ENCODE results near the gene POU6F1. TPM values are rescaled to one million over a fixed set of nuclear protein-coding genes. Genes with fewer than 3 reads are reported as not detected.

The POU6F1 gene
- total and polyA plus RNA-seq, 5 donors from 2014 or later: 0.74 to 25.1 (median 2.5) TPM

GRCh38 chr12:51202718-51203117 is 15.1 kb downstream of the POU6F1 start:
- H3K27ac ChIP-seq (ENCODE audit: insufficient read depth, low read length, poor library complexity, severe bottlenecking): no peak overlapping the region
- no peaks in the 10 kb centered on the region for H3K9me3 ChIP-seq (ENCODE audit: control insufficient read depth in 2 of 2, low read length in 2 of 2)
- no peak overlapping the region for H3K4me3 ChIP-seq (ENCODE audit: low read depth, low read length)
- H3K27ac Mint-ChIP-seq: peak overlapping the region in 1 of 3 donors; percentile 27
- H3K4me3 Mint-ChIP-seq: no peak overlapping the region
- ATAC-seq (ENCODE audit: low read depth in 2 of 2): no peak
- no peak for DNase-seq
- no peaks in the 10 kb centered on the region for H3K9me3 Mint-ChIP-seq
- peaks cover 0 to 4% (median 0%) of the 10 kb centered on the region in 4 donors for H3K4me1 Mint-ChIP-seq
- no peaks in the 10 kb centered on the region for H3K4me1 ChIP-seq (ENCODE audit: control insufficient read depth, insufficient read depth, low read length, poor library complexity, severe bottlenecking)
- H3K36me3 ChIP-seq (ENCODE audit: control insufficient read depth, insufficient read depth, low read length): no peaks in the 10 kb centered on the region
- H3K36me3 Mint-ChIP-seq: peaks cover 3% of the 10 kb centered on the region
- H3K27me3 ChIP-seq (ENCODE audit: control insufficient read depth, insufficient read depth, low read length): no peaks in the 10 kb centered on the region
- no peaks in the 10 kb centered on the region for H3K27me3 Mint-ChIP-seq

- H3K36me3 Mint-ChIP-seq: peaks cover 8% of the 10 kb centered on the region
- H3K27me3 Mint-ChIP-seq: no peaks in the 10 kb centered on the region
- H3K4me1 Mint-ChIP-seq: peaks cover 0 to 4% (median 0%) of the 10 kb centered on the region in 4 donors
- no peaks in the 10 kb centered on the region for H3K36me3 ChIP-seq (ENCODE audit: control insufficient read depth, insufficient read depth, low read length)
- DNase-seq: no peak
- no peaks in the 10 kb centered on the region for H3K4me1 ChIP-seq (ENCODE audit: control insufficient read depth, insufficient read depth, low read length, poor library complexity, severe bottlenecking)
- no peaks in the 10 kb centered on the region for H3K27me3 ChIP-seq (ENCODE audit: control insufficient read depth, insufficient read depth, low read length)
- ATAC-seq (ENCODE audit: low read depth in 2 of 2): no peak
- no peaks in the 10 kb centered on the region for H3K9me3 ChIP-seq (ENCODE audit: control insufficient read depth in 2 of 2, low read length in 2 of 2)
- no peak overlapping the region for H3K4me3 ChIP-seq (ENCODE audit: low read depth, low read length)
- no peak overlapping the region for H3K27ac ChIP-seq (ENCODE audit: insufficient read depth, low read length, poor library complexity, severe bottlenecking)
- no peak overlapping the region for H3K27ac Mint-ChIP-seq
- no peaks in the 10 kb centered on the region for H3K9me3 Mint-ChIP-seq
- H3K4me3 Mint-ChIP-seq: no peak overlapping the region
Measured at GRCh38 chr12:51200806-51201205, 17.1 kb downstream of the POU6F1 start.

- H3K4me3 Mint-ChIP-seq: no peak overlapping the region
- no peak overlapping the region for H3K27ac Mint-ChIP-seq
- H3K4me1 Mint-ChIP-seq: peaks cover 0 to 4% (median 0%) of the 10 kb centered on the region in 4 donors
- H3K9me3 Mint-ChIP-seq: no peaks in the 10 kb centered on the region
- Histone ChIP-seq H3K4me1 (ENCODE audit: control insufficient read depth, insufficient read depth, low read length, poor library complexity, severe bottlenecking) (no peaks in the 10 kb centered on the region), H3K4me3 (ENCODE audit: low read depth, low read length) (no peak overlapping the region), H3K27ac (ENCODE audit: insufficient read depth, low read length, poor library complexity, severe bottlenecking) (no peak overlapping the region), H3K27me3 (ENCODE audit: control insufficient read depth, insufficient read depth, low read length) (no peaks in the 10 kb centered on the region), H3K36me3 (ENCODE audit: control insufficient read depth, insufficient read depth, low read length) (no peaks in the 10 kb centered on the region), H3K9me3 (ENCODE audit: control insufficient read depth in 2 of 2, low read length in 2 of 2) (no peaks in the 10 kb centered on the region)
- H3K27me3 Mint-ChIP-seq: no peaks in the 10 kb centered on the region
- ATAC-seq (ENCODE audit: low read depth in 2 of 2): no peak
- no peak for DNase-seq
- H3K36me3 Mint-ChIP-seq: peaks cover 11% of the 10 kb centered on the region
Measured at GRCh38 chr12:51200156-51200555, 17.7 kb downstream of the POU6F1 start.

- Histone ChIP-seq H3K27me3 (ENCODE audit: control insufficient read depth, insufficient read depth, low read length) (no peaks in the 10 kb centered on the region), H3K27ac (ENCODE audit: insufficient read depth, low read length, poor library complexity, severe bottlenecking) (no peak overlapping the region), H3K9me3 (ENCODE audit: control insufficient read depth in 2 of 2, low read length in 2 of 2) (no peaks in the 10 kb centered on the region), H3K4me1 (ENCODE audit: control insufficient read depth, insufficient read depth, low read length, poor library complexity, severe bottlenecking) (no peaks in the 10 kb centered on the region), H3K4me3 (ENCODE audit: low read depth, low read length) (no peak overlapping the region), H3K36me3 (ENCODE audit: control insufficient read depth, insufficient read depth, low read length) (no peaks in the 10 kb centered on the region)
- H3K27me3 Mint-ChIP-seq: no peaks in the 10 kb centered on the region
- peaks cover 0 to 4% (median 0%) of the 10 kb centered on the region in 4 donors for H3K4me1 Mint-ChIP-seq
- no peak for DNase-seq
- H3K4me3 Mint-ChIP-seq: no peak overlapping the region
- ATAC-seq (ENCODE audit: low read depth in 2 of 2): no peak
- peaks cover 12% of the 10 kb centered on the region for H3K36me3 Mint-ChIP-seq
- no peak overlapping the region for H3K27ac Mint-ChIP-seq
- H3K9me3 Mint-ChIP-seq: no peaks in the 10 kb centered on the region
Measured at GRCh38 chr12:51199366-51199945, 18.4 kb downstream of the POU6F1 start.

- no peaks in the 10 kb centered on the region for H3K4me1 ChIP-seq (ENCODE audit: control insufficient read depth, insufficient read depth, low read length, poor library complexity, severe bottlenecking)
- H3K4me3 ChIP-seq (ENCODE audit: low read depth, low read length): no peak overlapping the region
- no peak overlapping the region for H3K27ac ChIP-seq (ENCODE audit: insufficient read depth, low read length, poor library complexity, severe bottlenecking)
- Mint-ChIP-seq H3K9me3 (no peaks in the 10 kb centered on the region), H3K27ac (no peak overlapping the region), H3K36me3 (peaks cover 12% of the 10 kb centered on the region), H3K4me3 (no peak overlapping the region), H3K27me3 (no peaks in the 10 kb centered on the region), H3K4me1 (peaks cover 0 to 4% (median 0%) of the 10 kb centered on the region in 4 donors)
- no peaks in the 10 kb centered on the region for H3K9me3 ChIP-seq (ENCODE audit: control insufficient read depth in 2 of 2, low read length in 2 of 2)
- ATAC-seq (ENCODE audit: low read depth in 2 of 2) (no peak), DNase-seq (no peak)
- no peaks in the 10 kb centered on the region for H3K27me3 ChIP-seq (ENCODE audit: control insufficient read depth, insufficient read depth, low read length)
- no peaks in the 10 kb centered on the region for H3K36me3 ChIP-seq (ENCODE audit: control insufficient read depth, insufficient read depth, low read length)
Measured at GRCh38 chr12:51198568-51199365, 19.1 kb downstream of the POU6F1 start.

- H3K9me3 Mint-ChIP-seq: no peaks in the 10 kb centered on the region
- Histone ChIP-seq H3K9me3 (ENCODE audit: control insufficient read depth in 2 of 2, low read length in 2 of 2) (no peaks in the 10 kb centered on the region), H3K4me3 (ENCODE audit: low read depth, low read length) (no peak overlapping the region), H3K27ac (ENCODE audit: insufficient read depth, low read length, poor library complexity, severe bottlenecking) (no peak overlapping the region), H3K36me3 (ENCODE audit: control insufficient read depth, insufficient read depth, low read length) (no peaks in the 10 kb centered on the region), H3K27me3 (ENCODE audit: control insufficient read depth, insufficient read depth, low read length) (no peaks in the 10 kb centered on the region), H3K4me1 (ENCODE audit: control insufficient read depth, insufficient read depth, low read length, poor library complexity, severe bottlenecking) (no peaks in the 10 kb centered on the region)
- H3K36me3 Mint-ChIP-seq: peaks cover 15% of the 10 kb centered on the region
- no peaks in the 10 kb centered on the region for H3K27me3 Mint-ChIP-seq
- DNase-seq (no peak), ATAC-seq (ENCODE audit: low read depth in 2 of 2) (no peak)
- no peak overlapping the region for H3K4me3 Mint-ChIP-seq
- no peaks in the 10 kb centered on the region for H3K4me1 Mint-ChIP-seq
- no peak overlapping the region for H3K27ac Mint-ChIP-seq
Measured at GRCh38 chr12:51197736-51198567, 19.9 kb downstream of the POU6F1 start.

GRCh38 chr12:51196547-51196946 is 21.3 kb downstream of the POU6F1 start:
- no peak for ATAC-seq (ENCODE audit: low read depth in 2 of 2)
- Histone ChIP-seq H3K36me3 (ENCODE audit: control insufficient read depth, insufficient read depth, low read length) (peaks cover under 1% of the 10 kb centered on the region), H3K4me1 (ENCODE audit: control insufficient read depth, insufficient read depth, low read length, poor library complexity, severe bottlenecking) (no peaks in the 10 kb centered on the region), H3K9me3 (ENCODE audit: control insufficient read depth in 2 of 2, low read length in 2 of 2) (no peaks in the 10 kb centered on the region), H3K27ac (ENCODE audit: insufficient read depth, low read length, poor library complexity, severe bottlenecking) (no peak overlapping the region), H3K4me3 (ENCODE audit: low read depth, low read length) (no peak overlapping the region), H3K27me3 (ENCODE audit: control insufficient read depth, insufficient read depth, low read length) (no peaks in the 10 kb centered on the region)
- Mint-ChIP-seq H3K4me1 (no peaks in the 10 kb centered on the region), H3K27ac (peak overlapping the region in 1 of 3 donors; percentile 42), H3K9me3 (peaks cover 0 to 2% (median 0%) of the 10 kb centered on the region in 7 donors), H3K36me3 (peaks cover 23% of the 10 kb centered on the region), H3K4me3 (no peak overlapping the region), H3K27me3 (no peaks in the 10 kb centered on the region)
- no peak for DNase-seq
